Amniotic epithelial cell (primary cell): Measurements from ENCODE around the gene C6orf62.
"Not testable (repeated sequence)": the region's sequence is repeated elsewhere in the genome, so short reads cannot be mapped to it uniquely, and the experiment has no call there.

Experiments
- DNase-seq: peaks from one replicate; pipeline ENCODE4 v3.0.0-alpha.2; 2010; ENCODE audit warnings: low read depth

The C6orf62 gene

GRCh38 chr6:24699521-24700359 is 19.2 kb downstream of the C6orf62 start:
- DNase-seq, result peak; percentile 47

- DNase-seq, result no peak
These were observed 22.9 kb downstream of the C6orf62 start for GRCh38 chr6:24696097-24696496.

GRCh38 chr6:24695635-24696034 is 23.3 kb downstream of the C6orf62 start:
- DNase-seq, result peak; percentile 39

- DNase-seq, result no peak
These were observed 24.8 kb downstream of the C6orf62 start for GRCh38 chr6:24694198-24694597.

- DNase-seq, result no peak
These were observed 25.9 kb downstream of the C6orf62 start for GRCh38 chr6:24692848-24693592.

- no peak for DNase-seq
These were observed 26.5 kb downstream of the C6orf62 start for GRCh38 chr6:24692415-24692814.

GRCh38 chr6:24692003-24692402 is 27.0 kb downstream of the C6orf62 start:
- no peak for DNase-seq

- no peak for DNase-seq
These were observed 27.4 kb downstream of the C6orf62 start for GRCh38 chr6:24691550-24691949.

- DNase-seq, result no peak
These were observed 28.4 kb downstream of the C6orf62 start for GRCh38 chr6:24690593-24690992.

- DNase-seq, result no peak
These were observed 29.0 kb downstream of the C6orf62 start for GRCh38 chr6:24689964-24690363.

- no peak for DNase-seq
These were observed 32.0 kb downstream of the C6orf62 start for GRCh38 chr6:24686946-24687345.

- DNase-seq, result no peak
These were observed 32.5 kb downstream of the C6orf62 start for GRCh38 chr6:24686408-24686807.

- no peak for DNase-seq
These were observed 35.4 kb downstream of the C6orf62 start for GRCh38 chr6:24683297-24684296.

- DNase-seq, result no peak
These were observed 38.4 kb downstream of the C6orf62 start for GRCh38 chr6:24680582-24680981.

GRCh38 chr6:24678792-24679352 is 40.1 kb downstream of the C6orf62 start:
- not testable (repeated sequence) for DNase-seq

GRCh38 chr6:24673625-24674024 is 45.3 kb downstream of the C6orf62 start:
- no peak for DNase-seq

GRCh38 chr6:24672620-24673182 is 46.3 kb downstream of the C6orf62 start:
- DNase-seq, result no peak

GRCh38 chr6:24671077-24671476 is 47.9 kb downstream of the C6orf62 start:
- not testable (repeated sequence) for DNase-seq

GRCh38 chr6:24670492-24670891 is 48.5 kb downstream of the C6orf62 start:
- peak; percentile 2 for DNase-seq

GRCh38 chr6:24668997-24669361 is 50.0 kb downstream of the C6orf62 start:
- no peak for DNase-seq
